ENCODE data around the gene EPHA7. TPM values are rescaled to one million over a fixed set of nuclear protein-coding genes. Genes with fewer than 3 reads are reported as not detected.

Gene EPHA7
- total and polyA plus RNA-seq, 2 experiments from 2014 or later, result 6.9 to 19.2 TPM

DNA sequence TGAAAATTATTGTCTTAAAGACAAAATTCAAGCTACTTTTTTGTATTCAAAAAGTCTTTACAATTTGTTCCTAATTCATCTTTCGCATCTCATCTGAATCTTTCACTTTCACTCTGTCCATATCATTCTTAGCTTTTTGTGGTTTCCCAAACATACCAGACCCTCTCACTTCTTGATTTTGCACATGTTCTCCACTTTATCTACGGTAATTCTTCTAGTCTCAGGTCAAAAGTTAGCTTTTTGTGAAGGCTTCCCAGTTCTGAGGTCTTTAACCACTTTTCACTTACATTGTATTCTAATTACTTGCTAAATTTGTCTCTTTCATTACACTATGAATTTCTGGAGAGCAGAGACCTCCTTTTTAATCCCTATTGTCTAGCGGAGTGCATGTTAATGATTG, 34.6 kb upstream of the EPHA7 start:
- peaks cover 3% of the 10 kb centered on the region for H3K4me1 ChIP-seq (ENCODE audit: insufficient read depth)
- TF ChIP-seq EZH2 (IDR thresholded peaks at IDR 0.05; ENCODE audit: borderline replicate concordance) (no peak), CTCF (IDR thresholded peaks at IDR 0.05; ENCODE audit: poor library complexity) (no peak), EZH2phosphoT487 (IDR thresholded peaks at IDR 0.05; ENCODE audit: low read depth, severe bottlenecking, unreplicated experiment) (no peak)
- H2AFZ ChIP-seq, result no peak overlapping the region
- H3K9me3 ChIP-seq (ENCODE audit: low read depth), result no peaks in the 10 kb centered on the region
- no peak overlapping the region for H3K27ac ChIP-seq
- H3K79me2 ChIP-seq, result no peaks in the 10 kb centered on the region
- 88% methylated on average over 3 of the region's 3 CpGs for WGBS (ENCODE audit: low lambda C conversion rate, missing lambda C conversion rate)
- no peak for DNase-seq (ENCODE audit: low spot score)
- H3K9me2 ChIP-seq (replicated peaks; ENCODE audit: insufficient read depth), result no peaks in the 10 kb centered on the region
- no peaks in the 10 kb centered on the region for H3K27me3 ChIP-seq
- no peaks in the 10 kb centered on the region for H4K20me1 ChIP-seq (ENCODE audit: insufficient read depth, poor library complexity, severe bottlenecking)
- no peak overlapping the region for H3K4me3 ChIP-seq
- no peak overlapping the region for H3K4me2 ChIP-seq
- H3K36me3 ChIP-seq (replicated peaks; ENCODE audit: insufficient read depth, low read depth), result no peaks in the 10 kb centered on the region

DNA sequence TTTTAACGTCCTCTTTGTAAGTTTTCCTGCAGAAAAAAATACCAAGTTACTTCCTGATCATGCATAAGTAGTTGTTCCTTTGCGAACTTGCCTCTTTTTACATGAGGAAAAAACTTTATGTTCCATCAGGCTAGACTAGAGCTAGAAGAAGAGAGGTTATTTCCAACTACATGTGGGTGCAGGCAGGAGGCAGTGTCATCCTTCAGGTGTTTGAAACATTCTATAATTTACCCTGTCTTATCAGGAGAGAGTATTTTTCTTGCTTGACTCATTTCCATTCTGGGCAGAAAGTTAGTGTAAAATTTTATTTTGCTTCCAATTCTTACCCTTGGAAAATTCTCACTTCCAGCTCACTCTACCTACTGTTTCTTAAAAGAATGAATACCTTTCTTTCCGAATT, 28.5 kb upstream of the EPHA7 start:
- 94% methylated on average over 3 of the region's 3 CpGs for WGBS (ENCODE audit: low lambda C conversion rate, missing lambda C conversion rate)
- Histone ChIP-seq H3K36me3 (replicated peaks; ENCODE audit: insufficient read depth, low read depth) (no peaks in the 10 kb centered on the region), H3K9me2 (replicated peaks; ENCODE audit: insufficient read depth) (no peaks in the 10 kb centered on the region), H3K27me3 (no peaks in the 10 kb centered on the region), H3K4me3 (no peak overlapping the region), H2AFZ (no peak overlapping the region), H3K27ac (no peak overlapping the region), H3K9me3 (ENCODE audit: low read depth) (no peaks in the 10 kb centered on the region), H4K20me1 (ENCODE audit: insufficient read depth, poor library complexity, severe bottlenecking) (no peaks in the 10 kb centered on the region), H3K79me2 (no peaks in the 10 kb centered on the region), H3K4me2 (no peak overlapping the region), H3K4me1 (ENCODE audit: insufficient read depth) (peaks cover 4% of the 10 kb centered on the region)
- TF ChIP-seq EZH2 (IDR thresholded peaks at IDR 0.05; ENCODE audit: borderline replicate concordance), result no peak
- peak; percentile 27 for TF ChIP-seq CTCF (IDR thresholded peaks at IDR 0.05; ENCODE audit: poor library complexity)
- no peak for DNase-seq (ENCODE audit: low spot score)

DNA sequence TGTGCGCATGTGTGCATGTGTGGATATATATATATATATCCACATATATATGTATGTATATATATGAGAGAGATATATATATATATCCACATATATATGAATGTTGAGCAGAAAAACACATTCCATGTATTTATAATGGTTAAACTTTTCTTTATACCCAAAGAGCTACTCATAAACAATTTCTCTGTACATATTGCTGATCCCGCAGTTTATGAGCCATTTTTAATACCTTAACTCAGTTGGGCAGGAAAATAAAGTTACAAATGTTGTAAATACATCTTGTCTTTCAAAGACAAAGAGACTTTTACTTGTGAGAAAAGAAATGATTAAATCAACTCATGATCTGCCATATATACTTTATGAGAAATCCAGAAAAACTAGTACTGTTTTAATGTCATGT, 18.1 kb upstream of the EPHA7 start:
- no peak overlapping the region for H3K27ac ChIP-seq
- H3K9me2 ChIP-seq (replicated peaks; ENCODE audit: insufficient read depth), result no peaks in the 10 kb centered on the region
- H3K79me2 ChIP-seq, result no peaks in the 10 kb centered on the region
- H3K4me3 ChIP-seq, result no peak overlapping the region
- H3K9me3 ChIP-seq (ENCODE audit: low read depth), result no peaks in the 10 kb centered on the region
- no peak for TF ChIP-seq CTCF (IDR thresholded peaks at IDR 0.05; ENCODE audit: poor library complexity)
- no peak for TF ChIP-seq EZH2 (IDR thresholded peaks at IDR 0.05; ENCODE audit: borderline replicate concordance)
- no peak for TF ChIP-seq EZH2phosphoT487 (IDR thresholded peaks at IDR 0.05; ENCODE audit: low read depth, severe bottlenecking, unreplicated experiment)
- WGBS (ENCODE audit: low lambda C conversion rate, missing lambda C conversion rate), result 91% methylated on average over 2 of the region's 2 CpGs
- H3K4me2 ChIP-seq, result no peak overlapping the region
- H3K4me1 ChIP-seq (ENCODE audit: insufficient read depth), result no peaks in the 10 kb centered on the region
- DNase-seq (ENCODE audit: low spot score), result no peak
- no peaks in the 10 kb centered on the region for H4K20me1 ChIP-seq (ENCODE audit: insufficient read depth, poor library complexity, severe bottlenecking)
- H3K27me3 ChIP-seq, result no peaks in the 10 kb centered on the region
- no peak overlapping the region for H2AFZ ChIP-seq
- no peaks in the 10 kb centered on the region for H3K36me3 ChIP-seq (replicated peaks; ENCODE audit: insufficient read depth, low read depth)

DNA sequence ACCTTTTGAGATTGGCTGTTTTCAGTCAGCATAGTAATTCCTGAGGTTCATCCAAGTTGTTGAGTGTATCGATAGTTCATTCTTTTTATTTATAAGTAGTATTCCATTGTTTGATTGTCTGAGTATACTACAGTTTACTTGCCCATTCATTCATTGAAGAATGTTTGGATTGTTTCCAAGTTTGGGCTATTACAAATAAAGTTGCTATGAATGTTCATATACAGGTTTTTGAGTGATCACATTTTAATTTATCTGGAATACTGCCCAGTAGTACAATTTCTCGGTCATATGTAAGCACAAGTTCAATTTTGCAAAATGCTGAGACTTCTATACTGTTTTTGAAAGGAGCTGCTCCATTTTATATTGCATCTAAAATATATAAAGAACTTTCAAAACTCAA, 14.2 kb upstream of the EPHA7 start:
- TF ChIP-seq CTCF (IDR thresholded peaks at IDR 0.05; ENCODE audit: poor library complexity) (no peak), EZH2phosphoT487 (IDR thresholded peaks at IDR 0.05; ENCODE audit: low read depth, severe bottlenecking, unreplicated experiment) (no peak), EZH2 (IDR thresholded peaks at IDR 0.05; ENCODE audit: borderline replicate concordance) (no peak)
- Histone ChIP-seq H3K27me3 (no peaks in the 10 kb centered on the region), H3K79me2 (no peaks in the 10 kb centered on the region), H3K9me3 (ENCODE audit: low read depth) (no peaks in the 10 kb centered on the region), H4K20me1 (ENCODE audit: insufficient read depth, poor library complexity, severe bottlenecking) (no peaks in the 10 kb centered on the region), H3K4me1 (ENCODE audit: insufficient read depth) (no peaks in the 10 kb centered on the region), H3K36me3 (replicated peaks; ENCODE audit: insufficient read depth, low read depth) (no peaks in the 10 kb centered on the region), H3K4me2 (no peak overlapping the region), H3K9me2 (replicated peaks; ENCODE audit: insufficient read depth) (no peaks in the 10 kb centered on the region), H2AFZ (no peak overlapping the region), H3K27ac (no peak overlapping the region), H3K4me3 (no peak overlapping the region)
- no peak for DNase-seq (ENCODE audit: low spot score)
- 89% methylated on average over 2 of the region's 2 CpGs for WGBS (ENCODE audit: low lambda C conversion rate, missing lambda C conversion rate)

All from hepatocyte (in vitro differentiated cells).